Measurements from ENCODE around the gene SLC51A. TPM values are rescaled to one million over a fixed set of nuclear protein-coding genes. Genes with fewer than 3 reads are reported as not detected.
A peak's percentile ranks its signal among the peaks of the same experiment; 100 is the strongest.
"Not testable (repeated sequence)": the region's sequence is repeated elsewhere in the genome, so short reads cannot be mapped to it uniquely, and the experiment has no call there.

The SLC51A gene
- total RNA-seq, 4 donors from 2014 or later = 25.6 to 284 (median 204) TPM

- H3K36me3 ChIP-seq = no peaks in the 10 kb centered on the region
- peaks cover 0 to 4% (median 0%) of the 10 kb centered on the region in 4 donors for H3K4me1 ChIP-seq
- TF ChIP-seq CTCF (IDR thresholded peaks at IDR 0.05) (no peak), POLR2A (IDR thresholded peaks at IDR 0.05) (peak in 1 of 2 donors; percentile 38)
- no peaks in the 10 kb centered on the region for H3K9me3 ChIP-seq
- H3K27ac ChIP-seq = peak overlapping the region in 1 of 4 donors; percentile 1
- DNase-seq = peak; percentile 42 to 82 (median 78)
- no peaks in the 10 kb centered on the region for H3K27me3 ChIP-seq
- peak overlapping the region; percentile 37 to 55 (median 46) for H3K4me3 ChIP-seq
Measured at GRCh38 chr3:196207833-196208607, 8.3 kb upstream of the SLC51A start.

GRCh38 chr3:196208942-196209695 lies 7.2 kb upstream of the SLC51A start:
- Histone ChIP-seq H3K36me3 (no peaks in the 10 kb centered on the region), H3K27me3 (no peaks in the 10 kb centered on the region), H3K4me1 (peaks cover 0 to 4% (median 0%) of the 10 kb centered on the region in 4 donors), H3K9me3 (no peaks in the 10 kb centered on the region), H3K27ac (no peak overlapping the region), H3K4me3 (no peak overlapping the region)
- no peak for DNase-seq
- TF ChIP-seq CTCF (IDR thresholded peaks at IDR 0.05) = no peak
- TF ChIP-seq POLR2A (IDR thresholded peaks at IDR 0.05) = no peak

GRCh38 chr3:196209944-196210672 lies 6.2 kb upstream of the SLC51A start:
- H3K9me3 ChIP-seq, H3K27me3 ChIP-seq, H3K4me3 ChIP-seq, H3K36me3 ChIP-seq, H3K4me1 ChIP-seq, H3K27ac ChIP-seq, DNase-seq: not testable (repeated sequence)

- Histone ChIP-seq H3K36me3 (no peaks in the 10 kb centered on the region), H3K9me3 (no peaks in the 10 kb centered on the region), H3K4me1 (peaks cover 0 to 17% (median 0%) of the 10 kb centered on the region in 4 donors), H3K27ac (no peak within 1 kb of the TSS), H3K27me3 (no peaks in the 10 kb centered on the region), H3K4me3 (no peak within 1 kb of the TSS)
- TF ChIP-seq CTCF (IDR thresholded peaks at IDR 0.05) (no peak), POLR2A (IDR thresholded peaks at IDR 0.05) (no peak)
- no peak for DNase-seq
Measured at GRCh38 chr3:196210673-196211556, 5.4 kb upstream of the SLC51A start, which contains the start of gene ZDHHC19. Gene ZDHHC19, minus strand, starts transcription at chr3:196211400. Its CDS starts 85 bp downstream, at chr3:196211315.

- no peaks in the 10 kb centered on the region for H3K9me3 ChIP-seq
- H3K4me1 ChIP-seq = peaks cover 0 to 37% (median 0%) of the 10 kb centered on the region in 4 donors
- H3K27me3 ChIP-seq = no peaks in the 10 kb centered on the region
- H3K36me3 ChIP-seq = no peaks in the 10 kb centered on the region
- no peak overlapping the region for H3K4me3 ChIP-seq
- H3K27ac ChIP-seq = peak overlapping the region in 3 of 4 donors; percentile 73 to 91 (median 89)
- TF ChIP-seq CTCF (IDR thresholded peaks at IDR 0.05) (no peak), POLR2A (IDR thresholded peaks at IDR 0.05) (no peak)
- peak in 2 of 3 donors; percentile 87 for DNase-seq
Measured at GRCh38 chr3:196214783-196215441, 1.4 kb upstream of the SLC51A start.

All from Peyer's patch (tissue), 4 donors.